Measurements from ENCODE around the gene SASS6.

- no peak for TF ChIP-seq POLR2AphosphoS5 (IDR thresholded peaks at IDR 0.05; ENCODE audit: low read depth, low read length)
- TF ChIP-seq POLR2A (IDR thresholded peaks at IDR 0.05; ENCODE audit: low read depth, low read length) = no peak
Measured at GRCh38 chr1:100162881-100163280, 30.2 kb upstream of the SASS6 start.
